GM12878 (cell line): ENCODE results near the gene LRP10. TPM values are rescaled to one million over a fixed set of nuclear protein-coding genes. Genes with fewer than 3 reads are reported as not detected.

Source experiments
- CHD2 ChIP-seq: IDR thresholded peaks from 2 replicates; pipeline ENCODE4 v1.6.1; 2011; ENCODE audit warnings: low read depth, low read length, improper control_type of control experiment, borderline replicate concordance
- HDAC6 ChIP-seq: fragments of 200-600 bp; sonication (generic); IDR thresholded peaks from one replicate; pipeline ENCODE4 v1.8.0; 2017; ENCODE audit warnings: antibody characterized with exemption; ENCODE audit not compliant: unreplicated experiment
- NFXL1 ChIP-seq: fragments of 450-650 bp; IDR thresholded peaks from 2 replicates; pipeline ENCODE4 v1.6.1; 2017; ENCODE audit warnings: antibody characterized with exemption, mild to moderate bottlenecking, borderline replicate concordance
- NFYB ChIP-seq: IDR thresholded peaks from 2 replicates; pipeline ENCODE4 v1.6.1; 2011; ENCODE audit warnings: low read depth, mild to moderate bottlenecking, low read length, improper control_type of control experiment, moderate library complexity; ENCODE audit not compliant: insufficient read depth
- RUNX3 ChIP-seq: IDR thresholded peaks from 2 replicates; pipeline ENCODE4 v1.6.1; 2012; ENCODE audit warnings: low read length, inconsistent platforms
- SREBF1 ChIP-seq: IDR thresholded peaks from 2 replicates; pipeline ENCODE4 v1.6.1; 2012; ENCODE audit warnings: mild to moderate bottlenecking, low read length
- TAF1 ChIP-seq: IDR thresholded peaks from 2 replicates; pipeline ENCODE4 v1.6.1; 2011; ENCODE audit warnings: mild to moderate bottlenecking, low read depth, low read length, borderline replicate concordance
- ZNF217 ChIP-seq: fragments of 450-650 bp; IDR thresholded peaks from 2 replicates; pipeline ENCODE4 v1.6.1; 2017; ENCODE audit warnings: antibody characterized with exemption, mild to moderate bottlenecking
- ZNF24 ChIP-seq: fragments of 450-650 bp; IDR thresholded peaks from 2 replicates; pipeline ENCODE4 v1.6.1; 2017; ENCODE audit warnings: antibody characterized with exemption, mild to moderate bottlenecking
- ZNF274 ChIP-seq: IDR thresholded peaks from one replicate; pipeline ENCODE4 v1.8.0; 2011; ENCODE audit not compliant: insufficient read length, insufficient read depth
- polyA plus RNA-seq, 11 experiments: library from polyadenylated mRNA; depleted of rRNA in 4 of 11; unstranded in 6 of 11; stranded (reverse) in 5 of 11; fragments of >200 nt; fragmentation: Nextera tagmentation in 4 of 11; fragmentation: Illumina TruSeq in 1 of 11; extraction: Ambion mirVana in 4 of 11; extraction: Trizol in 1 of 11; gene quantifications; 1 replicate in 1 of 11; 2 replicates in 10 of 11; pipeline versions ENCODE4 v1.2.1 to v1.2.3, GENCODE V29; 2011 to 2016; ENCODE audit warnings: inconsistent platforms in 2 of 11, missing spikeins in 2 of 11, low read depth in 1 of 11
- total RNA-seq, 4 experiments: library from RNA; depleted of rRNA in 3 of 4; stranded (reverse); fragments of >200 nt in 3 of 4; fragmentation: Illumina TruSeq in 1 of 4; extraction: Trizol in 1 of 4; gene quantifications; 2 replicates each; pipeline versions ENCODE4 v1.2.1 to v1.2.3, GENCODE V29; 2013 to 2021
- TF ChIP-seq, protein P1 (sequence below): fragments of 450-650 bp; IDR thresholded peaks from 2 replicates; pipeline ENCODE4 v1.6.1; 2017; ENCODE audit warnings: borderline replicate concordance
- TF ChIP-seq, protein P2 (sequence below): IDR thresholded peaks from 2 replicates; pipeline ENCODE4 v1.6.1; 2011; ENCODE audit warnings: mild to moderate bottlenecking, low read depth, low read length, moderate library complexity; ENCODE audit not compliant: insufficient replicate concordance
- TF ChIP-seq, protein P3 (sequence below): IDR thresholded peaks from 2 replicates; pipeline ENCODE4 v1.6.1; 2012; ENCODE audit warnings: low read depth, low read length, improper control_type of control experiment
- TF ChIP-seq, protein P4 (sequence below), 3 experiments: IDR thresholded peaks in 2 of 3; conservative IDR thresholded peaks in 1 of 3; 2 replicates each; pipeline ENCODE4 v1.5.1; 2011; ENCODE audit warnings: low read depth in 3 of 3, low read length in 3 of 3, mild to moderate bottlenecking in 3 of 3, control low read depth in 2 of 3, moderate library complexity in 2 of 3, inconsistent platforms in 1 of 3, mixed read lengths in 1 of 3; ENCODE audit not compliant: control insufficient read depth in 2 of 3, insufficient read depth in 1 of 3; ENCODE audit errors: extremely low read depth in 1 of 3
- TF ChIP-seq, protein P5 (sequence below): fragments of 450-650 bp; IDR thresholded peaks from 2 replicates; pipeline ENCODE4 v1.6.1; 2016; ENCODE audit warnings: mild to moderate bottlenecking, moderate library complexity, borderline replicate concordance
- TF ChIP-seq, protein P6 (sequence below): fragments of 450-650 bp; IDR thresholded peaks from 2 replicates; pipeline ENCODE4 v1.6.1; 2016; ENCODE audit warnings: mild to moderate bottlenecking
- TF ChIP-seq, protein P7 (sequence below): IDR thresholded peaks from 2 replicates; pipeline ENCODE4 v1.6.1; 2011; ENCODE audit warnings: low read depth, low read length, improper control_type of control experiment, borderline replicate concordance

Gene LRP10
- total and polyA plus RNA-seq, 10 of the 15 experiments (the other 5 are each of a cell fraction or from before 2014, with no cell fraction given), result 3.0 to 56.9 (median 20.9) TPM

DNA sequence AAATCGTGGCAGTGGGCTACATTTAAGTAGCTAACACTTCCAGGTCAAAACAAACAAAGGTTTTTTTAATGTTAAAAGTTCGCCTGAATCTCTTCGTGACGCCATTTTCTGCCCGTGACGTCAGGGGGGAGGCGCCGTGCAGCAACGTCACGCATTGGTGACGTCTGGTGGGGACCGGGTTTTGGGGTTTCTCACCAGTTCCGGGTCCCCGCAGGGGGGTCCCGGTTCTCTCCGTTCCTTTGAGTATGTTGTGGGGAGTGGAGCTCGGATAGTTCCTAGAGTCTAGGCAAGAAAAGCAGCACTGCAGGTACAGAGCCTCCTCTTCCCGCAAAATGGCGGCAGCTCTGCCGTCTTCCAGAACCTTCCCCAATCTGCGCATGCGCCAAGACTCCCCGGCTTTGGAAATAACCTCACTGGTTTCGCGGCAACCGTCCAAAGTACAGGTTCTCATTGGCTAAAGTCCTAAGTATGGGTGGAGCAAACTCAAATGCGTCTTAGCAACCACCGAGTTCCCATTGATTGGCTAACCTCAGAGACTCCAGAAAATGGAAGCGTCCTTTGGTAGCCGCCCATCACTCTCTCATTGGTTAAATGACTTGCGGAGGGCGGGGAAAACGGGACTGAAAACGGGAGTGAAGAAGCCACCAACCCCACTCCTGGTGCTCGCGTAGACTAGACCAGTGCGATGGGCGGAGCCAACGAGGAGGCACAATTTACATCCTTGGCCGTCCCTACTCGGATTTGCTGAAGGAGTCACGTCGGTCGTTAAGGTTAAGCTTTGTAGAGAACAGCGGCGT lies 47.5 kb downstream of the LRP10 start, which contains the start of gene RBM23 (continued):
- TF ChIP-seq RUNX3 (peak; percentile 23), HDAC6 (no peak), ZNF24 (no peak), ZNF217 (no peak), NFYB (peak; percentile 99), SREBF1 (no peak), TAF1 (peak; percentile 52; the same call in 1 of the 2 replicates), CHD2 (peak; percentile 64; the same call in 1 of the 2 replicates), ZNF274 (no peak), NFXL1 (no peak)
- TF ChIP-seq, protein P1, sequence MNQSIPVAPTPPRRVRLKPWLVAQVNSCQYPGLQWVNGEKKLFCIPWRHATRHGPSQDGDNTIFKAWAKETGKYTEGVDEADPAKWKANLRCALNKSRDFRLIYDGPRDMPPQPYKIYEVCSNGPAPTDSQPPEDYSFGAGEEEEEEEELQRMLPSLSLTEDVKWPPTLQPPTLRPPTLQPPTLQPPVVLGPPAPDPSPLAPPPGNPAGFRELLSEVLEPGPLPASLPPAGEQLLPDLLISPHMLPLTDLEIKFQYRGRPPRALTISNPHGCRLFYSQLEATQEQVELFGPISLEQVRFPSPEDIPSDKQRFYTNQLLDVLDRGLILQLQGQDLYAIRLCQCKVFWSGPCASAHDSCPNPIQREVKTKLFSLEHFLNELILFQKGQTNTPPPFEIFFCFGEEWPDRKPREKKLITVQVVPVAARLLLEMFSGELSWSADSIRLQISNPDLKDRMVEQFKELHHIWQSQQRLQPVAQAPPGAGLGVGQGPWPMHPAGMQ, result no peak
- TF ChIP-seq, protein P2, sequence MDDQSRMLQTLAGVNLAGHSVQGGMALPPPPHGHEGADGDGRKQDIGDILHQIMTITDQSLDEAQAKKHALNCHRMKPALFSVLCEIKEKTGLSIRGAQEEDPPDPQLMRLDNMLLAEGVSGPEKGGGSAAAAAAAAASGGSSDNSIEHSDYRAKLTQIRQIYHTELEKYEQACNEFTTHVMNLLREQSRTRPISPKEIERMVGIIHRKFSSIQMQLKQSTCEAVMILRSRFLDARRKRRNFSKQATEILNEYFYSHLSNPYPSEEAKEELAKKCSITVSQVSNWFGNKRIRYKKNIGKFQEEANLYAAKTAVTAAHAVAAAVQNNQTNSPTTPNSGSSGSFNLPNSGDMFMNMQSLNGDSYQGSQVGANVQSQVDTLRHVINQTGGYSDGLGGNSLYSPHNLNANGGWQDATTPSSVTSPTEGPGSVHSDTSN, result peak; percentile 63
- TF ChIP-seq, protein P3, sequence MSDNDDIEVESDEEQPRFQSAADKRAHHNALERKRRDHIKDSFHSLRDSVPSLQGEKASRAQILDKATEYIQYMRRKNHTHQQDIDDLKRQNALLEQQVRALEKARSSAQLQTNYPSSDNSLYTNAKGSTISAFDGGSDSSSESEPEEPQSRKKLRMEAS, result peak; percentile 73
- TF ChIP-seq, protein P4, sequence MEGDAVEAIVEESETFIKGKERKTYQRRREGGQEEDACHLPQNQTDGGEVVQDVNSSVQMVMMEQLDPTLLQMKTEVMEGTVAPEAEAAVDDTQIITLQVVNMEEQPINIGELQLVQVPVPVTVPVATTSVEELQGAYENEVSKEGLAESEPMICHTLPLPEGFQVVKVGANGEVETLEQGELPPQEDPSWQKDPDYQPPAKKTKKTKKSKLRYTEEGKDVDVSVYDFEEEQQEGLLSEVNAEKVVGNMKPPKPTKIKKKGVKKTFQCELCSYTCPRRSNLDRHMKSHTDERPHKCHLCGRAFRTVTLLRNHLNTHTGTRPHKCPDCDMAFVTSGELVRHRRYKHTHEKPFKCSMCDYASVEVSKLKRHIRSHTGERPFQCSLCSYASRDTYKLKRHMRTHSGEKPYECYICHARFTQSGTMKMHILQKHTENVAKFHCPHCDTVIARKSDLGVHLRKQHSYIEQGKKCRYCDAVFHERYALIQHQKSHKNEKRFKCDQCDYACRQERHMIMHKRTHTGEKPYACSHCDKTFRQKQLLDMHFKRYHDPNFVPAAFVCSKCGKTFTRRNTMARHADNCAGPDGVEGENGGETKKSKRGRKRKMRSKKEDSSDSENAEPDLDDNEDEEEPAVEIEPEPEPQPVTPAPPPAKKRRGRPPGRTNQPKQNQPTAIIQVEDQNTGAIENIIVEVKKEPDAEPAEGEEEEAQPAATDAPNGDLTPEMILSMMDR (IDR thresholded peaks at IDR 0.05 in 2 of 3, conservative IDR thresholded peaks at IDR 0.05 in 1 of 3; ENCODE audit: control insufficient read depth in 2 of 3, extremely low read depth in 1 of 3, insufficient read depth in 1 of 3, low read depth in 3 of 3, low read length in 3 of 3), result no peak
- TF ChIP-seq, protein P5, sequence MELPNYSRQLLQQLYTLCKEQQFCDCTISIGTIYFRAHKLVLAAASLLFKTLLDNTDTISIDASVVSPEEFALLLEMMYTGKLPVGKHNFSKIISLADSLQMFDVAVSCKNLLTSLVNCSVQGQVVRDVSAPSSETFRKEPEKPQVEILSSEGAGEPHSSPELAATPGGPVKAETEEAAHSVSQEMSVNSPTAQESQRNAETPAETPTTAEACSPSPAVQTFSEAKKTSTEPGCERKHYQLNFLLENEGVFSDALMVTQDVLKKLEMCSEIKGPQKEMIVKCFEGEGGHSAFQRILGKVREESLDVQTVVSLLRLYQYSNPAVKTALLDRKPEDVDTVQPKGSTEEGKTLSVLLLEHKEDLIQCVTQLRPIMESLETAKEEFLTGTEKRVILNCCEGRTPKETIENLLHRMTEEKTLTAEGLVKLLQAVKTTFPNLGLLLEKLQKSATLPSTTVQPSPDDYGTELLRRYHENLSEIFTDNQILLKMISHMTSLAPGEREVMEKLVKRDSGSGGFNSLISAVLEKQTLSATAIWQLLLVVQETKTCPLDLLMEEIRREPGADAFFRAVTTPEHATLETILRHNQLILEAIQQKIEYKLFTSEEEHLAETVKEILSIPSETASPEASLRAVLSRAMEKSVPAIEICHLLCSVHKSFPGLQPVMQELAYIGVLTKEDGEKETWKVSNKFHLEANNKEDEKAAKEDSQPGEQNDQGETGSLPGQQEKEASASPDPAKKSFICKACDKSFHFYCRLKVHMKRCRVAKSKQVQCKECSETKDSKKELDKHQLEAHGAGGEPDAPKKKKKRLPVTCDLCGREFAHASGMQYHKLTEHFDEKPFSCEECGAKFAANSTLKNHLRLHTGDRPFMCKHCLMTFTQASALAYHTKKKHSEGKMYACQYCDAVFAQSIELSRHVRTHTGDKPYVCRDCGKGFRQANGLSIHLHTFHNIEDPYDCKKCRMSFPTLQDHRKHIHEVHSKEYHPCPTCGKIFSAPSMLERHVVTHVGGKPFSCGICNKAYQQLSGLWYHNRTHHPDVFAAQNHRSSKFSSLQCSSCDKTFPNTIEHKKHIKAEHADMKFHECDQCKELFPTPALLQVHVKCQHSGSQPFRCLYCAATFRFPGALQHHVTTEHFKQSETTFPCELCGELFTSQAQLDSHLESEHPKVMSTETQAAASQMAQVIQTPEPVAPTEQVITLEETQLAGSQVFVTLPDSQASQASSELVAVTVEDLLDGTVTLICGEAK, result no peak; the same call in 1 of the 2 replicates
- TF ChIP-seq, protein P6, sequence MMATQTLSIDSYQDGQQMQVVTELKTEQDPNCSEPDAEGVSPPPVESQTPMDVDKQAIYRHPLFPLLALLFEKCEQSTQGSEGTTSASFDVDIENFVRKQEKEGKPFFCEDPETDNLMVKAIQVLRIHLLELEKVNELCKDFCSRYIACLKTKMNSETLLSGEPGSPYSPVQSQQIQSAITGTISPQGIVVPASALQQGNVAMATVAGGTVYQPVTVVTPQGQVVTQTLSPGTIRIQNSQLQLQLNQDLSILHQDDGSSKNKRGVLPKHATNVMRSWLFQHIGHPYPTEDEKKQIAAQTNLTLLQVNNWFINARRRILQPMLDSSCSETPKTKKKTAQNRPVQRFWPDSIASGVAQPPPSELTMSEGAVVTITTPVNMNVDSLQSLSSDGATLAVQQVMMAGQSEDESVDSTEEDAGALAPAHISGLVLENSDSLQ, result peak; percentile 95
- TF ChIP-seq, protein P7, sequence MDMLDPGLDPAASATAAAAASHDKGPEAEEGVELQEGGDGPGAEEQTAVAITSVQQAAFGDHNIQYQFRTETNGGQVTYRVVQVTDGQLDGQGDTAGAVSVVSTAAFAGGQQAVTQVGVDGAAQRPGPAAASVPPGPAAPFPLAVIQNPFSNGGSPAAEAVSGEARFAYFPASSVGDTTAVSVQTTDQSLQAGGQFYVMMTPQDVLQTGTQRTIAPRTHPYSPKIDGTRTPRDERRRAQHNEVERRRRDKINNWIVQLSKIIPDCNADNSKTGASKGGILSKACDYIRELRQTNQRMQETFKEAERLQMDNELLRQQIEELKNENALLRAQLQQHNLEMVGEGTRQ, result no peak
